NCI-H2196 (cell line): ENCODE results near the gene LYZL2.
A peak's percentile ranks its signal among the peaks of the same experiment; 100 is the strongest.
"Not testable (repeated sequence)": the region's sequence is repeated elsewhere in the genome, so short reads cannot be mapped to it uniquely, and the experiment has no call there.

Source experiments
- DNase-seq: peaks from one replicate; lab custom pipeline; 2025; ENCODE audit not compliant: unreplicated experiment; lab: John Stamatoyannopoulos, UW

The LYZL2 gene

DNA sequence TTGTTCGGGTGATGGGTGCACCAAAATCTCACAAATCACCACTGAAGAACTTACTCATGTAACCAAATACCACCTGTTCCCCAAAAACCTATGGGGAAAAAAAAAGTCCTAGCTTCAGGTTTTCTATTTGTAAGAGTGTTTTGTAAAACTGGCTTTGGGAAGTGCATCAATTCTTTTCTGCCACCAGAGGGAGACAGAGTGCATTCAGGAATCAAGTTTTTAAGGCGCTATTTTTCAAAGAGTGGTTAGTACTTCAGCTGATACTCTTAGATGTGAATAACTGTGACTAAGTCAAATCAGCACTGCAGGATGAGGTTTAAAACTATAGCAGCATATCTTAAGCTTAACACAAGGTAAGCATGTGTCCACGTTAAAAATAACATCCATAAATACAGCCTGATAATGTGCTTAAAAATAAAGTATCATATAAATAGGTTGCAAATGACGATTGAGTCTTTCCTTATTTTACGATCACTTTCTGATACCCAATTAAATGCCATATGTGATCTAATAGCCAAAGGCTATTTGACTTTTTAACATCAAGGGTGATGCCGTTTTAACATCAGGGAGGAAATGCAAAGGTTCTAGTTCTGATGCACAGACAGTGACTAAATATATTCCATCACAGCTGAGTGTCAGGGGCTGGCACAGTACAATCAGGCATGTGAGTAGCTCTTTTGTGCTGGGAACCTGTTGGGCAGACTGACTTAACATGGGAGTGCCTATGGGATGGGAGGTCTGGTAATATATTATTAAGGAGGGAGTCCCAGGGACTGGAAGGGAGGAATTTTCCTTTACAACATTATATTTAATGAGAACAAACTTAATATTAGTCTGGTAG is 10.6 kb upstream of the LYZL2 start:
- peak; percentile 28 for DNase-seq

DNA sequence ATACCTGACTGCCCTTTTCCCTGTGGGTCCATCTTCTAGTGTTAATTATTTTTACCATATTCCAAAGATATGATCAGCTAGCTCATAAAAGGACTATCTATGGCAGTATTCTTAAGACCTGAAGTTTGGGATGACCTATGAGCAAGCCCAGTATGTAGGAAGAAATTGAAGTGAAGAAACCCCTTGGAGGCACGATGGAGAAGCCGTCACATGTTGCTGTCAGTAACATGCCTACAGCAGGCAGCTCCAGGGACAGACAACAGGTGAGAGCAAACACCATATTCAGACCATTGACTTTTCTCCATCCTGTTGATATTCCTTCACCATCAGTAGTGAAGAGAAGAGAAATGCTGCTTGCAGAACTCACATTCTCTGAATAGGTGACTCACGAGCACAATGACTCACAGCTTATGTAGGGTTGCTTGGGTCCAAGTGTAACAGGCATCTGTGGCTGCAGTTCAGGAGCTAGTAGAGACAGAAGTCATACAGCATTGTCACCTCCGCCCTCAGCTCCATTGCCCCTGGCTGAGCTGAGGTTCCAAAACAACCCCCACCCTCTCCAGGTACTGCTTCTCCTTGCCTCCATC is 8.4 kb upstream of the LYZL2 start:
- no peak for DNase-seq

DNA sequence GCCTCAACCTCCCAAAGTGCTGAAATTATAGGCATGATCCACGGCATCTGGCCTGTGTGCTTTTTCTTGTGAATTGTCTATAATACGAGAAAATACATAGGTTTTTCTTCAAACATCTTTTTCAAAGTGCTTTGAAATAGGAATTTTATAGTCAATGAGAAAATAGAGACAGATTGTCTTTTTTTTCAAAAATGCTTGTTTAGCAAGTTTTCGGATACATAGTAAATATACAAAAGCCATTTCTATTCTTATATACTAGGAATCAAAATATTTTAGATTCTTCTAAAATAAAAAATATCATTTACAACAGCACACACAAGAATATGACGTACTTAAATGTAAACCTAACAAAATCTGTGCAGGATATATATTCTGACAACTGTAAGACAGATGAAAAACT is 1.6 kb upstream of the LYZL2 start:
- no peak for DNase-seq

DNA sequence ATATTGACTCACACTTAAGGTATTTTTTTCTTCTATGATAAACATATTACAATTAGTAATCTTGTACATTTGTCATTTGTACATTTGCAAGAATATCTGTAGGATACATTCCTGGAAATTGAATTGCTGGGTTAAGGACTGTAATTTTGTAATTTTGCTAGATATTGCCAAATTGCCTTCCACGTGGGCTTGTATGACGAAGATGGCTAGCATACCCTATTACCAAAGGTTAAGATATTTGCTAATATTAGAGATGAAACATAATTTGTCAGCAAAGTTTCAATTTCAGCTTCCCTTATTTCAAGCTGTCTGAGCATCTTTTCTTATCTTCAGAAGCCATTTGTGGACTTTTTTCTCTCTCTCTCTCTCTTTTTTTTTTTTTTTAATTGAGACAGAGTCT is 1.0 kb upstream of the LYZL2 start:
- DNase-seq: no peak

DNA sequence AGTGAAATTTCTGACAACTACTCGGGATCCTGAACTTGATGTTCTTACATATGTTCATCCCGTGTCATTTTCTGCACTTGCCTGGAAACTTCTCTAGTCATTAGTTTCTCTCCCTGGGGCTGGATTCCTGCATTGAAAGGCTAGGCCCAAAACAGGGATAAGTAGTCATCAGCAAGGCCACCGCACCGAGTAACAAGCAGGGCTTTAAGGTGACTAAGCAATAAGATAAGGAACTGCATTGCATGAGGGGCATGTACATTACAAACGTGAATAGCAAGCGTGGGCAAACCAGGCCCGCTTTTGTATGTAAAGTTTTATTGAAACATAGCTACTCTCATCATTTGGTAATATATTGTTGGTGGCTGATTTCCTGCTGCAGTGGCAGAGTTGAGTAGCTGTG is 977 bp downstream of the LYZL2 start:
- DNase-seq: not testable (repeated sequence)

DNA sequence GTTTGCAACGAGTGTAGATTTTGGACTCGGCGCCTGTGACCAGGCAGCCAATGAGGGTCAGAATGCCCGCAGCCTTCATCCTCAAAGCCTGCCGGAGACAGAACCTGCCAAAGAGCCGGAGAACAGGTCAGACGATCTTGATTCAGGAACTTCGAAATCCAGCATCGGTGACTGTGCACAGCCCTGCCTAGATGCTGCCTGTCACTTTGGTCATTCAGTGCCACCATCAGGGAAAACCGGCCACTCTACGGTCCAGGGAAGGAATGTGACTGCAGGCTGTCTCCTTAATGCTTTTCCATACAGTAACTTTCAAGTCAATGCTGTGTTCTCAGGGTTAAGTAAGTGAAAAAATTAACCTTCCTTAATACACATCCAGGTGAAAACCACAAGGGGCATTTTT is 2.7 kb downstream of the LYZL2 start:
- DNase-seq: not testable (repeated sequence)

DNA sequence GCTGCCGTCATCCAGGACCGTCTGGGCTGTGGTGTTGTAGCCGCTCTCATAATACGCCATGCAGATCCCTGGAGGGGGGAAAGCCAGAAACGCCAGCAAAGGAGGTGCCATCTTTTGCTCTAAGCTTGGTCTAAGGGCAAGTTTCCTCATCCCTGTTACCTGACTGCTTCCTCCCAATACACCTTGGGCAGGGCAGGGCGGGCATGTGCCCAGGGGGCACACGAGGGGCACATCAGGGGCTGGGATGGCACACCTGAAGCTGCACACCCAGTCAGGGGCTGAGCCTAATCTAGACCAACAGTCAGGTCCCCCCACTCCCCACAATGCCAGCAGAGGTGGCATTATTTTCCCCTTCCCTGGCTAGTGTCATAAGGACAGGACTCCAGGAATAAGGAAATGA is 3.4 kb downstream of the LYZL2 start:
- DNase-seq: not testable (repeated sequence)

DNA sequence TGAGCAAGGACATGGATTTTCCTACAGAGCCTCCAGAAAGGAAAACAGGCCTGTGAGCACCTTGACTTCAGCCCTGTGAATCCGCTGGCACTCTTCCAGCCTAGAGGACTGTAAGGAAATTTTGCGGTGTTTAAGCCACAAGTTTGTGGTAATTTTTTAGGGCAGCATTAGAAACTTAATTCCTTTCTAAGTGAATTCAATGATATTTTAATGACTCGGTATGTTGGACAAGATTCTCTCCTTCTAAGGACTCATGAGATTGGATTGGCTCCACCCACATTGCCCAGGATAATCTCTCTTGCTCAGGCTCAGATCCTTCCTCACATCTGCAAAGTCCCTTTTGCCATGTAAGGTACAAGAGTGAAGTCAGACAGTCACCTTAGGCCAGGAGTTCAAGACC is 4.5 kb downstream of the LYZL2 start:
- DNase-seq: no peak

DNA sequence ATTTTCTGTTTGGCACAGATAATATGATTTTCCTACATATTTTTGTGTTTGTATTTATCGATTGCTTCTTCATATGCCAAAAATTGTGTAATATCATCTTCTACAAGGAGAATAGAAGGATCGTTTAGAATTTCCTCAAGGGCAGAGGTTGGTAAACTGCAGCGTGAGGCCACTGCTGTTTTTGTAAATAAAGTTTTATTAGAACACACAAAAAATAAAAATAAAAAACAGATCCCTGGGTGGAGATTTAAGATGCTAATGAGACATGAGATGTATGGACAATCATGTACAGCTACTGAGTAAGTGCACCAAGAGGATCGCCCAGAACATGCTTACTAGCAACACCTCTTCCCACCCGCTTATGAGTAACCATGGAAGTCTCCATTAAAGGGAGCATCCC is 9.6 kb downstream of the LYZL2 start:
- no peak for DNase-seq

DNA sequence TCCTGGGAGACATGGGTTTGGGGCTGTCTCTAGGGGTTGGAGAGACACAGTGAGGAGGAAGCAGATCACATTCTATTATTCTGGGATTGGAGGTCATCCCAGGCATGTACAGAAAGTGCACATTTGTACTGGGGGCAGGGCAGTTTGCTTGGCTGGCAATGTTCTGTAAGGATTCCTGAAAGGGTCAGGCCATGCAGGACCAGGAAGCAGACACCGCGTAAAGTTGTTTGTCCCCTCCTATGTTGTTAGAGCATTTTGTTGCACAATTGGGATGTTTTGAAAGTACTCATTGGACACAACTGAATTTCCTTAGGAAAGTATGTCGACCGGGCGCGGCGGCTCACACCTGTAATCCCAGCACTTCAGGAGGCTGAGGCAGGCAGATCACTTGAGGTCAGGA is 12.5 kb downstream of the LYZL2 start:
- no peak for DNase-seq

DNA sequence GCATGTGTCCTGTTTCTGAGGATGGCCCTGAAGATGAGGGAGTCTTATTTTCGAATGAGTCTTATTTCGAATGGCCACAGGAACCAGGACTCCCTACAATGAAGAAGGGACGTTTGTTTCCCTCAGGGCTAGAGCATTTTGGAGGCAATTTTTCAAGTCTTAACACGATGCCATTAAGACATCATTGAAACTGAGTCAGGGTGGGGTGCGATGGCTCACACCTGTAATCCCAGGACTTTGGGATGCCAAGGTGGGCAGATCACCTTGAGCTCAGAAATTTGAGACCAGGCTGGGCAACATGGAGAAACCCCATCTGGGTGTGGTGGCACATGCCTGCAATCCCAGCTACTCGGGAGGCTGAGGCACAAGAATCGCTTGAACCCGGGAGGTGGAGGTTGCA is 18.5 kb downstream of the LYZL2 start:
- DNase-seq: not testable (repeated sequence)

DNA sequence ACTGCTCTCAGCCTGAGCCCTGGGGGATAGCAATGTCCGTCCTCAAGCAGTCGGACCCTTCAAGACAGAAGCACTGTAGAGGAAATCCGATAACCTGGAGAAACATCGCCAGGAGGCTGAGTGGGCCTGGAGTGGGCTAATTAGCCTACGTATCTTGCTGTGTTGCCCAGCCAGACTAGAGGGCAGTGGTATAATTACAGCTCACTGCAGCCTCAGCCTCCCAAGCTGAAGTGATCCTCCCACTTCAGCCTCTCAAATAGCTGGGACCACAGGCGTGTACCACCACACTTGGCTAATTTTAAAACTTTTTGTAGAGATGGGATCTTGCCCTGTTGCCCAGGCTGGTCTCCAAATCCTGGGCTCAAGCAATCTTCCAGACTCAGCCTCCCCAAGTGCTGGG is 21.7 kb downstream of the LYZL2 start:
- DNase-seq: no peak

DNA sequence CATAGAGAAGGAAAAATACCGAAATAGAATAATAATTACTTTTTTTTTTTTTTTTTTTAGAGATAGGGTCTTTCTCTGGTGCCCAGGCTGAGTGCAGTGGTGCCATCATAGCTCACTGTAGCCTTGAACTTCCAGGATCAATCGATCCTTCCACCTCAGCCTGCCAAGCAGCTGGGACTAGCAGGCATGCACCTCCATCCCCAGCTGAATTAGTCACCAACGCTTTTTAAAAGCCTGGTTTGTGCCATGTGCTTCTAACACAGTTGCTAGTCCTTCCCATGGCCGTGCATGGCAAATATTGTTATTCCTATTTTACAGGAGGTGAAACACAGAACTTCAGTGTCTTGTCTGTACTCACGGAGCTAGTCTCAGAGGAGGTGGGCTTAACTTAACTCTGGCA is 23.2 kb downstream of the LYZL2 start:
- DNase-seq: no peak

DNA sequence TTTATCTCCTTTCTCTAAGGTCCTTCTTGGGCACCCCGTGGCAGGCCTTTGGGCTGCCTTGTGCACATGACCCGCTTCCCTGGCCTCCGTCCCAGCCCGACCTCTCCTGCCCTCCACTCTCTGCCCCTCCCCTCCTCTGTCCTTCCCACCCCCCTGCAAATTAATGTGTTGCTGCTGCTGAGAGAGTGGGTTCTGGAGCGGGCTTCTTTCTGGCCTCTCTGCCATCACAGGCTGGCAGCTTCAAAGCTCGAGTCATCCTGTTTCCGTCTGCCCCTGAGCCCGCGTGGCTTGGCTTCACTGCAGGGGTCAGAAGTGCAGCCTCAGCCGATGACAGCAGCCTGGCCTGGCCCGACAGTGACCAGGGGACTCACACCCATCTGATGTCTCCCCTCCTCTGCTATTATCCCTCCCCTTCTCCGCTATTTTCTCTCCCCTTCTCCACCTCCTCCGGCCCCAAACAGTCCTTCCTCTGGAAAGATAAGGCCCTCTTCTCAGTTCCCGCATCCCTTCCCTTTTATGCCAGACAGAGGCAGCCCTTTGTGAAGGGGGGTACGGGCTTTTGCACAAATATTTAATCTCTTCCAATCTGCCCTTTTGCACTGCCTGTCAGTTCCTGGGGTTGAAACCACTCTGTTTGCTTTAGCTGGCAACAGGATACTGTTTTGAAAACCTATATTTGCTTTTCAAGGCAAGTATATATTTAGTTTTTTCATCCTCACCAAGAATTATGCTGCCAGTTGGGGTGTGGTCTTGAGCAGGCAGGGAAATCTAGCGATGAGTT is 24.0 kb downstream of the LYZL2 start:
- DNase-seq: not testable (repeated sequence)

DNA sequence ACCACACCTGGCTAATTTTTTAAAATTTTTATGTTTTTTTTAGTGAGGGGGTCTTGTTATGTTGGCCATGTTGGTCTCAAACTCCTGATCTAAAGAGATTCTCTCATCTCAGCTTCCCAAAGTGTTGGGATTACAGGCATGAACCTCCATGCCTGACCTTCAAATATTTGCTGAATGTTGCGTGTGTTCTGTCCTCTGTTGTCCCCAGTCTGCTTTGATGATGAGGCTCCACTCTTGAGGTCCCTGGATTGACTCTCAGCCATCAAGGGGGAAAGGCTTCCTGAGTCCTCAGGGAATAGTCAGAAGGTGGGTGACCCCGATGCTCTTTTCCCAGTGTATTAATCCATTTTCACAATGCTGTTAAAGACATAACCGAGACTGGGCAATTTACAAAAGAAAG is 26.0 kb downstream of the LYZL2 start:
- no peak for DNase-seq

DNA sequence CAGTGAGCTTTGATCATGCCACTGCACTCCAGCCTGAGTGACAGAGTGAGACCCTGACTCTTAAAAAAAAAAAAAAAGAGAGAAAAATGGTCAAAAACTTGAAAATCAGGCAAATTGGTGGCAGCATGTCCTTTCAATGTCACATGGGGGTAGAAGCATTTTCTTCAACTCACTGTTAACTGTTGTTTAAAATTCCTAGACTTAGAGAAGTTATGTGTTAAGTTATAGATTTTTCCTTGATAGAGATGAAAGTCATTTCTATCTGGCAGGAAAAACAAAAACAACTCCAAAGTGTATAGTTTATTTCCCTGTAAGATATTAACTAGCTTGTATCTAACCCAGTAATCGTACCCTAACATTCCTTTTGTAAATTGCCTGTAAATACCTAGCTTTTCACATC is 26.8 kb downstream of the LYZL2 start:
- DNase-seq: no peak

DNA sequence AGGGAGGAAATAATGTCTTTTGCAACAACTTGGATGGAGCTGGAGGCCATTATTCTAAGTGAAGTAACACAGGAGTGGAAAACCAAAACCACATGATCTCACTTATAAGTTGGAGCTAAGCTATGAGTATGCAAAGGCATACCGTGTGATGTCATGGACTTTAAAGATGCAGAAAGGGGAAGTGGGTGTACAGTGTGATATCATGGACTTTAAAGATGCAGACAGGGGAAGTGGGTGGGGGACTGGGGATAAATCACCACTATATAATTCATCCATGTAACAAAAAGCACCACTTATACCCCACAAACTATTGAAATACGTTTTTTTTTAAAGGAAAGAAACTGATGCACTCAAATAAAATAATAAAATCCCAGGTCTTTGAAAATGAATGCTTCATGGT is 29.5 kb downstream of the LYZL2 start:
- DNase-seq: no peak

DNA sequence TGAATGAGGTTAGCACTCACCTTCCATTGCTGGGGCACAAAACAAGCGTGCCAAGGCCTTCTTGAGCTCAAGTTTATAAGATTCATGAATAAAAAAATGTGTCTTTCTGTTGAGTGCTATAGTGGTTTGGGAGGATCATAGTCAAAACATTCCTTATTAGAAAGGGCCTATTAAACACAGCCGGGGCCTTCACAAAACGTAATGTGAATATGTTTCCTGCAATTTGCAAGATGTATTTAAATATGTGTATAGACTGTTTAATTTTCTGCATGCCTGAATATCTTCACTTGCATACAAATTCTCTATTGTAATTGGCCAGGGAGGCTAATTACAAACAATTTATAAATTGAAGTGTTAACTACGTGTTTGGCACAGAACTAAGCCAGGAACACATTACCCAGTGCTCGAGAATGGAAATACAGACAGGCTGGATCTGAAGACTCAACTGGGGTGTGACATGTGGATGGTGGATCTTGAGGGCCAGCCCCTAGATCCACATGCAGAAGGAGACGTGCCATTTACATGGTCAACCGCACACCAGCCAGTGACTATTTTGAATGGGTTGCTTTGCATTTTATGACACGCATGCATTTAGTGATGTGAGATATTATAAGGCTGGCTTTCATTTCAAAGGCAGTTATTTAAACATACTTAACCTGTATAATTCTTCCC is 31.3 kb downstream of the LYZL2 start:
- DNase-seq: no peak

DNA sequence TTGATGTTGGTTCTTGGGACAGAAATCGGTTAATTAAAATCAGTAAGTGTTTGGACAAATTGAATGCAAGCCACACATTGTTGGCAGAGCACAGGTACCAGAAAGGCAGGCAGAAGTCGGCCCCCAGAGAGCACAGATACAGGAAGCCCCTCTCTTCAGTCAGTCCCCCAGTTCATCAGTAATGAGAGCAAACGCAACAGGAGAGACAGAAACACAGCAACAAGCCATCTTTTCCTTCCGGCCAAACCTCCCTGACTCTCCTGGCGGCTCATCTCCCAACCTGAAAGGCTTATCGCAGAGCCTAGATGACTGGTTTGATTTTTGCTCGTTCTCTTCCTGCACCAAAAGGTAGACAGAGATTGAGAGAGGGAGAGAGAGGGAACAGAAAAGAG is 32.1 kb downstream of the LYZL2 start:
- DNase-seq: not testable (repeated sequence)

DNA sequence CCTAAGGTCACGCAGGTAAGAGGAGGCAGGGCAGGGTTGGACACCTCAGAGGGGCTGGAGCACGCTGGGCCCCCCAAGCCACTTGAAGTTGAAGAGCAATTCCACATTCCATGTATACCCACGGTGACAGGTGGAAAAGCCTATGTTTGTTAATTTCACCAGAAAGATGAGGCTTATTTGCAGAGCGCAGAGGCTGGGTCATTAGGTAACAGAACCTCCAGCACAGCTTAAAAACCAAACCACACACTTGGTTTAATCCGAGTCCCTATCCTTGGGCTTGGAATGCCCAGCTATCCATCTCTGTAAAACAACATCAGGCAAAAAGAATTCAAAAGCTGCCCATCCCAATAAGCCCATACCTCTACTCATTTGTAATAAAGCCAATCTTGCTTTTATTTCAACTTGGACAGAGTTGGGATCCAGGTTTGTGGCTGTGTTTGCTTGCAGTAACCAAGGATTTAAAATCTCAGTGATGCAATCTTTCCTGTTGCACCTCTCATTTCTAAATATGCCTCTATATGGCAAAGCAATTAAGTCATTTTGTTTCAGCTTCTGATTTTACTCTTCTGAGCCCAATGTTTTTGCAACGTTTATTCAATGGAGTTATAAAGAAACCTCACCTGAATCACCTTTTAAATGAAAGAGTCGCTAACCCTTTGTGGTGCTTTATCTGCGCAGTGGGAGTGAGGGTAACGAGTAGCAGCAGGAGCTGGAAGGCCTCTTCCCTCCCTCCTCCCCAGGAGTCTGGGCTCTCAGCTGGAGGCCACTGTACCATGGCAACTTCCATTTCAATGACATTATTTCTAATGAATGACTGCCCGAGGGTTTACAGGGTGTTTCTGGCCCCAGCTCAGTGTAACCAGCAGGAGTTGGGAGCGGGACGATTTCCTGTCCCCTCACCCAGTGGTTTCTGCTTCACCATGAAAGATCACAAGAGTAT is 32.8 kb downstream of the LYZL2 start:
- not testable (repeated sequence) for DNase-seq
